Activated T-cell treated with anti-CD3 and anti-CD28 coated beads for 1 hour (primary cell): ENCODE results near the gene ONECUT3.
"Not testable (repeated sequence)": the region's sequence is repeated elsewhere in the genome, so short reads cannot be mapped to it uniquely, and the experiment has no call there.

Experiments used
- DNase-seq: peaks from one replicate; pipeline ENCODE4 v3.0.0-alpha.2; 2020; ENCODE audit warnings: low read depth

ONECUT3 gene

DNA sequence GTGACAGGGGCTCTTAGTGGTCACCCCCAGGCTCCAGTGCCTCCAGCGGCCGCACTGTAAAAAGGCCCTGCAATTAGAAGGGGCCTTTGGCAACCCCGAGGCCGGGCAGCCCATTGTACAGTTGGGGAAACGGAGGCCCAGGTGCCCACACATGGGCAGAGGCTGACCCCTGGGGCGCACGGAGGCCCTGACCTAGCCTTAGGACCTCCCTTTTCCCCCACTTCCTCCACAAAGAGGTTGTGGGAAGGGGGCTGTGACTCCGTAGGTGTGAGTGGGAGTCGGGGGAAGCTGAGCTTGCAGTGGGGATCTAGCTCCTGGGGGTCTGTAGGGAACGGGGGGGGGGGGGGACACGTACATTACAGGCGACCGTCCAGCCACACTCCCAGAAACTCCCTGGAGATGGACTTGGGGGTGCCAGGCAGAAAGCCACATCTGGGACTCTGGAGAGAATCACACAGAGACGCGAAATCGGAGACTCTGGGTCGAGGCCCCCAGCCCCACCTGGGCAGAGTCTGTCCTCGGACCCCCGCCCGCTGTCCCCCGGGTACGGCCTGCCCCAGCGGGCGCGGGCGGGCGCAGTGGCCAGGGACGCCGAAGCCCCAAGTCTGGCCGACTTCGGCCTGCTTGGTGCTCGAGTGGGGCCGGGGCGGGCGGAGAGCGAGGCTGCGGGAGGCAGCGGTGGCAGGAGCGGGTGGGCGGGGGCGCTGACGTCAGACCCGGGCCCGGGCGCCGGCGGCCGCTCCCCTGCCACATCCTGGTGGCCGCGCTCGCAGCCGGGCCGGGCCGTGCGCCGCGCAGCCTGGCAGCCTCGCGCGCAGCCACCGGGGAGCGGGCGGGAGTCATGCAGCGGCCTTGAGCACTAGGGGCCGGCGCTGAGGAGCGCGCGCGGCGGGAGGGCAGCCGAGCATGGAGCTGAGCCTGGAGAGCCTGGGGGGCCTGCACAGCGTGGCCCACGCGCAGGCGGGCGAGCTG lies at the start of gene ONECUT3:
TSS of gene ONECUT3 (plus strand) at position 750 of the 972 bp plus-strand sequence. CDS start at position 907, 157 bp downstream.
- no peak for DNase-seq

DNA sequence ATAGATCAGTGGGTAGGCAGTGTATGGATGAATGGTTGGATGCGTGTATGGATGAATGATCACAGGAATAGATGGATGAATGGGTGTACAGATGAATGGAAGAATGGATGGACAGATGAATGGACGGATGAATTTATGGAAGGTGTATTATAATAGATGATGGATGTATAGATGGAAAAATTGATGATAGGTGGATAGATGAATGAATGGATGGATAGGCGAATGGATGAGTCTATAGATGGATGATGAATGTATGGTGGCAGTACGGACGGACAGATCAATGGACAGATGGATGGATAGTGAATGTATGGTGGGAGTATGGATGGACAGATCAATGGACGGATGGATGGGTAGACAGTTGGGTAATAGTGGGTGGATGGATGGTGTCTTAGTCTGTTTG lies 49.0 kb upstream of the ONECUT3 start:
- DNase-seq, result no peak

DNA sequence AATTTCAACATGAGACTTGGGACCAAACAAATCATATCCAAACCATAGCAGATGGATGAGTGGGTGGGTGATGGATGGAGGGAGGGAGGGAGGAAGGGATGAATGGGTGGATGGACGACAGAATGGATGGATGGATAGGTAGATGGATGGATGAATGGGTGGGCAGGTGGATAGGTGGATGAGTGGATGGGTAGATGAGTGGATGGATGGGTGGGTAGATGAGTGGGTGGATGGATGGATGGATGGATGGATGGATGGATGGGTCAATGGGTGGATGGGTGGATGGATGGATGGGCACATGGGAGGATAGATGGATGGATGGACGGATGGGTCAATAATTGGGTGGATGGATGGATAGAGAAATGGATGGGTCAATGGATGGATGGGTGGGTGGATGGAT lies 47.9 kb upstream of the ONECUT3 start:
- DNase-seq, result no peak

DNA sequence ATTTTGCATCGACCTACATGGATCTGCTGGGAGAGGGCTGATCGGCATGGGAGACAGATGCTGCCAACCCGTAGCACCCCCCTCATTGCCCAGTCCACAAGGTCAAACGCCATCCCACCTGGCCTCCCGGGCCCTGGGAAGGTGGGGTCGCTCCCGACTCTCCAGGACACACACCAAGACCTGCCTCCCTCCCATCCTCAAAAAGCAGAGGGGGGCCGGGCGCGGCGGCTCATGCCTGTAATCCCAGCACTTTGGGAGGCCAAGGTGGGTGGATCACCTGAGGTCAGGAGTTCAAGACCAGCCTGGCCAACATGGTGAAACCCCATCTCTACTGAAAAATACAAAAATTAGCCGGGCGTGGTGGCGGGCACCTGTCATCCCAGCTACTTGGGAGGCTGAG lies 46.7 kb upstream of the ONECUT3 start:
- DNase-seq, result not testable (repeated sequence)

DNA sequence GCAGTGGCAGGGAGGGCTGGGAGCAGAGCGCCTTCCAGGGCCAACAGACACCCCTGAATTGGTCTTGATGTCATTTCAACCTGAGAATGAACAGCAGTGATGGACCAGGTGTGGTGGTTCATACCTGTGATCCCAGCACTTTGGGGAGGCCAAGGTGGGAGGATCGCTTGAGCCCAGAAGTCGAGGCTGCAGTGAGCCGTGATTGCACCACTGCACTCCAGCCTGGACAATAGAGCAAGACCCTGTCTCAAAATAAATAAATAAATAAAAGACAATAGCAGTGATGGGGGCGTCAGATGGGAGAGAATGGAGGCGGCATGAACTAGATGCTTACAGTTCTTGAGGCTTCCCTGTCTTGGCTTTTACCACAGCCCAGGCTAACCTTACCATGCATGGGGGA lies 46.1 kb upstream of the ONECUT3 start:
- DNase-seq, result no peak

DNA sequence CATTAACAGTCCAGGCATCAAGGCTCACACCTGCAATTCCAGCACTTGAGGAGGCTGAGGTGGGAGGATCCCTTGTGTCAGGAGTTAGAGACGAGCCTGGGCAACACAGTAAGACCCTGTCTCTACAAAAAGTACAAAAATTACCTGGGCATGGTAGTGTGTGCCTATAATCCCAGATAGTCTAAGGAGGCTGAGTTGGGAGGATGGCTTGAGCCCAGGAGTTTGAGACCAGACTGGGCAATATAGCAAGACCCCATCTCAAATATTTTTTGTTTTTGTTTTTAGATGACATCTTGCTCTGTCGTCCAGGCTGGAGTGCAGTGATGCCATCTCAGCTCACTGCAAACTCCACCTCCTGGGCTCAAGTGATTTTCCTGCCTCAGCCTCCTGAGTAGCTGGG lies 40.1 kb upstream of the ONECUT3 start:
- no peak for DNase-seq

DNA sequence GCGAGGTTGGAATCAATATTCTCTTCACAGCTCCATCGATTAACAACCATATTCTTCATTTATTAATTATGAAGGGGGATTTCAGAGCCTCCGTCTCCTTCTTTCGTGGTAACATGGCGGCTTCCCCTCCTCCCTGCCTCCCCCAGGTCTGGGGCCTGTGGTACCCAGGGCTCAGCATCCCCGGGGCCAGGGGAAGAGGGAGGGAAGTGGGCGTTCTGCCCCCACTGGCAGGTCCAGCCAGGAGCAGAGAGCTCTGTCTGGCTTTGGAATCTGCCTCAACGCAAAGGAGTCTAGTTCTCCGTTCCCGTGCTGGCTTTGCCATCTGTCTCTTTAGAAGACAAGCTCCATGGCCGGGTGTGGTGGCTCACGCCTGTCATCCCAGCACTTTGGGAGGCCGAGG lies 37.8 kb upstream of the ONECUT3 start:
- DNase-seq, result no peak

DNA sequence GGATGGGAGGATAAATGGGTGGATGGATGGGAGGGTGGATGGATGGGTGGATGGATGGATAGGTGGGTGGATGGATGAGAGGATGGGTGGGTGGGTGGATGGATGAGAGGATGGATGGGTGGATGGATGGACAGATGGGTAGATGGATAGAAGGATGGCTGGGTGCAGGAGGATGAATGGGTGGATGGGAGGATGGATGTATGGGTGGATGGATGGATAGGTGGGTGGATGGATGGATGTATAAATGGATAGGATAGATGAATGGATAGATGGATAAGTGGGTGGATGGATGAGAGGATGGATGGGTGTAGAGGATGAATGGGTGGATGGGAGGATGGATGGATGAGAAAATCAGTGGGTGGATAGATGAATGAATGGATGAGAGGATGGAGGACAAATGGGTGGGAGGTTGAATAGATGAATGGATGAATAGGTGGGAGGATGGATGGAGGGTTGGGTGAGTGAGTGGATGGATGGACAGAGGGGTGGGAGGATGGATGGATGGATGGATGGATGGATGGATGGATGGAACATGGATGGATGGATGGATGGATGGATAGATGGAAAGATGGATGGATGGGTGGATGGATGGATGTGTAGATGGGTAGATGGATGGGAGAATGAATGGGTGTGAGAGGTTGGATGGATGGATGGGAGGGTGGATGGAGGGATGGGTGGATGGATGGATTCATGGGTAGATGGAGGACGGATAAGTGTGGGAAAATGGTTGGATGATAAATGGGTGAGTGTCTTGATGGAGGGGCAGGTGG lies 35.9 kb upstream of the ONECUT3 start:
- DNase-seq, result no peak

DNA sequence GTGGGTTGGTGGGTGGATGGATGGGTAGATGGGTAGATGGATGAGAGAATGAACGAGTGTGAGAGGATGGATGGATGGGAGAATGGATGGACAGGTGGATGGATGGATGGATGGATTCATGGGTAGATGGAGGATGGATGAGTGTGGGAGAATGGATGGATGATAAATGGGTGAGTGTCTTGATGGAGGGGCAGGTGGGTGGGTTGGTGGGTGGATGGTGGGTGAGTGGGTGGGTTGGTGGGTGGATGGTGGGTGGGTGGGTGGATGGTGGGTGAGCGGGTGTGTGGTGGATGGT lies 35.4 kb upstream of the ONECUT3 start:
- DNase-seq, result no peak

DNA sequence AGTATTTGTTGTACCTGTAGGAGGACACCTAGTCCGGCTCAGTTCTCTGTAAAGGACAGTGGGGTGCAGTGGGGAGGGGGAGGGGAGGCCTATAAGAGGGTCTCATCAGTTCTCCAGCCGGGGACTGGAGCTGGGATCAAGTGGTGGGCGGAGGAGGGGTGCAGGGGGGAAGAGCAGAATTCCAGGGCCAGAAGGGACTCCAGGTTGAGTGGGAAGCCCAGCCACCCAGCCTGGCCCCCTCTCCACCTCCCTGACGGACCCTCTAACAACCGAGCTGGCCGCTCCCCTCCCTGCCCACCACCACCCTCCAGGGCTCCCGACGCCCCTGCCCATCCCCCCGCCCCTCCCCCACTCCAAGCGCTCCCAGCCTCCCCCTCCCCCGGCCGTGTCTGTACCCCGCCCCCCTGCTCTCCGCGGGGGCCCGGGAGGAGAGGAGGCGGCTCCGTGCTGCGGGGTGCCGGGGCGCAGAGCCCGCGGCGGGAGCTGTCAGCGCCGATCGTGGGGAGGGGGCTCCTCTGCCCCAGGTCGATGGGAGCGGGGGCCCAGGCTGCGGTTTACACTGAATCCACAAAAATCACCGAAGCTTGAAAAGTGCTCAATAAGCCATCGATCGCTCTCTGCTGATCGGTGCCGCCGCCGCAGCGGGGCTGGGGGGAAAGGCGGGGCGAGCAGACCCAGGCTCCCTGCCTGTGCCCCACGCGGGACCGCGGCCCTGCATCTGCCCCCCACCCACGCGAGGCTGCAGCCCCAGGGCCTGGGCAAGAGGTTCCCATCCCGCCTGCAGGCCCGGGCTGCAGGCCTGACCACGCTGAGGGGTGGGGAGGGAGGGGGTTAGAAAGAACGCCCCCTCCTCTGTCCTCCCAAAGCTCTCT lies 34.6 kb upstream of the ONECUT3 start:
- no peak for DNase-seq

DNA sequence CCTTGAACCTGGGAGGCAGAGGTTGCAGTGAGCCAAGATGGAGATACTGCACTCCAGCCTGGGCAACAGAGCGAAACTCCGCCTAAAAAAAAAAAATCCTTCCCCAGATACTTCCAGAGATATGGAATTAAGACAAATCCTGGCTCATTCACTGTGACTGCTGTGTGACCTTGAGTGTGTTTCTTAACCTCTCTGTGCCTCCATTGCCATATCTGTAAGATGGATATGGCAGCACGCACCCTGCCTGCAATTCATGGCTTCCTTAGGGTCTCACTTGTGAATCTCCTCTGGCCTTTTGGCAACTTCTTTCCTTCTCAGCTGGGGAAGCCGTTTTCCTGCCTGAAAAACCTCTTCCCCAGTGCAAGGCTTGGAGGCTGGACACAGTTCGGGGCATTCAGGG lies 33.8 kb upstream of the ONECUT3 start:
- no peak for DNase-seq

DNA sequence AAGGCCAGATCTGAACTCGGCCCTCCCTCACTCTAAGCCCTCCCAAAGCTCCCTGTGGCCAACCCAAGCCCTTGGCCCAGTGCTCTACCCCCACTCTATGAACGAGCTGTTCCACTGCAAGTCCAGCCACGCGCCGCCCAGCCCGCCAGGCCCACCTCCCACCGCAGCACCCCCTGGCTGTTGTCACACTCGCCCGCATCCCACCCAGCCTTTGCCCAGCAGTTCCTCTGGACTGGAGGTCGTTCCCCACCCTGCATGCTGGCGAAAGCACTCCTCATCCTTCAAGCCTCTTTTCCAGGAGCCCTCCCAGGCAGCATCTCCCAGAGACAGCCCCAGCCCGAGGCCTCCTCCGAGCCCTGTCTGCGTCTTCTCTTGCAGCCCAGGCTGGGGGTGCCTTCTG lies 33.1 kb upstream of the ONECUT3 start:
- DNase-seq, result no peak

DNA sequence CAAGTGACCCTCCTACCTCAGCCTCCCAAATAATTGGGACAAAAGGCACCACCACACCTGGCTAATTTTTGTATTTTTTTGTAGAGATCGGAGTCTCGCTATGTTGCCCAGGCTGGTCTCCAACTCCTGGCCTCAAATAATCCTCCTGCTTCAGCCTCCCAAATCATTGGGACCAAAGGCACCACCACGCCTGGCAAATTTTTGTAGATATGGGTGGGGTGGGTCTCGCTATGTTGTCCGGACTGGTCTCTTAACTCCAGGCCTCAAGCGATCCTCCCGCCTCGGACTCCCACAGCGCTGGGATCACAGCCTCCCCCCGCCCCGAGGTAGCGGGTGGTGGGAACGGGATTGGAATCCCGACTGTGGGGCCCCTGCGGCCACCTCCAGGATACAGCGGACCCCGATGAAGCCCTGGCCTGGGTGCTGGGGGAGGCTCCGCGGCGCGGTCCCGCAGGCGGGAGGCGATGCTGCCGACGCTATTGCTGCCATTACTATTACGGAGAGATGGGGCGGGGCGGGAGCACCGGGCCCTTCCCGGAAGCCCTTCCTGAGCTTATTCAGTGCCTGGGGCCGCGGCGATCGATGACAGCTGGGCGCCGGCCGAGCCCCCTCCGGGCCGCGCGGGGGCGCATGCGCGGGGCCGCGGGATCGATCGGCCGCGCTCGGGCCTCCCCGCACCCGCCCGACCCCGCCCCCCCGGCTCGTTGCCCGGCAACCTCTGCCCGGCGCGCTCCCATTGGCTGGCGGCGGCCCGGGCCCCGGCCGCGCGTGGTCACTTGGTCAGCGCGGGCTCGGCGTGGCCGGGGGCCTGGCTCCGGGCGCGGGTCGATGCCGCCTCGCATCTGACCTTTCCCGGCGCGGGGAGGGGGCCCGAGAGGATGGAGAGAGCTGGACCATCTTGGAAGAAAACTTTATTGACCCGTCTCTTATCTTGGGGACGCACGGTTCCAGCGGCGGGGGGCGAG lies 27.9 kb upstream of the ONECUT3 start:
- DNase-seq, result no peak

DNA sequence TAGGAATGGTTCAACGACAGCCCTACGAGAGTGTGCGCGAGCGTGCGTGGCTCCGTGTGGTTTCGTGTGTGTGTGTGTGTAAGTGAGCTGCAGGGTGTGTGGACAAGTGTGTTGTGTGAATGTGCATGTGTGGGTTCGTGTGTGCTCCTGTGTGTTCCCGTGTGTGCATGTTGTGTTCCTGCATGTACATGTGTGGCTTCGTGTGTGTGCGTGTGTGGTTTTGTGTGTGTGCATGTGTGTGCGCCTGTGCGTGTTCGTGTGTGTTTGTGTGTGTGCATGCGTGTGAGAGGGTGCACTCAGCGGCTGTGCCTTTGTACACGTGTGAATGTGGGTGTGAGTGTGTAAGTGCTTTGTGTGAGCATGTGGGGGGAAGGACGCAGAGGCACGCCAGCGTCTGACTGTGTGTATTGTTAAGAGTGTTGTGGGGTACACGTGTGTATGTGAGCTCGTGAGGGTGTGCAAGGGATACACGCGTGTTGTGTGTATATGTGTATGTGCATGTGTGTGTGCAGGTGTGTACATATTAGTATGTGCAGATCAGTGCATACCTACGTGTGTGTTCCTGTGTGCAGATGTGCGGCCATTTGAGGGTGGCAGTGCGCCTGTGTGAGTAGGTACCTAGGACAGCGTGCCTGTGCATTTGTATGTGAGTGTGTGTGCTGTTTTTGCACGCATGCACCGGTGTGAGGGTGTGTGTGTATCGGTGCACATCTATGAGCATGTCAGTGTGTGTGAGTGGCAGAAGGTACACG lies 24.3 kb upstream of the ONECUT3 start:
- DNase-seq, result no peak

DNA sequence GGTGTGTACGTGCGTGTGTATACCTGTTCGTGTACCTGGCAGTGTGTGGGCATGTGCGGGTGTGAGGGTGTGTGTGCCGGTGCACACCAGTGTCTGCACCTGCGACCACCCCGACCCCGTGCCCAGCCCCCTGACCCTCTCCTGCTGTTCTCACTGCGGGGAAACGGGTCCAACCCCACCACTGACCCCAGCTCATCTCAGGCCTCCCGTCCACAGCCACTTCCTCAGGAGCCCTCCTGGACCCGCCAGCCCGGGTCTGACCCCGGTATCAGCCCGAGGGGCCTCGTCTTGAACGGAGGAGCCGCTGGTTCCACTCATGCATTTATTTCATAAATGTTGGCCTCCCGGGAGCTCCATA lies 23.8 kb upstream of the ONECUT3 start:
- no peak for DNase-seq

DNA sequence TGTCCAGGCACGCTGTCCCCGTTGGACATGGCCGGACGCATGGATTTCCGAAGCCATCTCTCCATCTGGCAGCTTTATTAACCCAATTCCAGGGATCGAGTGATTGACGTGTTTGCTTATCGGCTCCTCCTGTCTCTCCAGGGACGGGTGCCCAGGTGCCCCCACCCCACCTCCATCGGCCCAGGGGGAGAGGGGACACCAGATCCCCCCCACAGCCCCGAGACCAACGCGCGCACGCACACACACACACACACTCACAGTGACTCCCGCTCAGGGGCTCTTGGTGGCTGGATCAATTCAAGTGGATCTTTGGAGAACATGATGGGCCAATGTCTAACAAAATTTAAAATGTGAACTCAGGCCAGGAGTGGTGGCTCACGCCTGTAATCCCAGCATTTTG lies 23.1 kb upstream of the ONECUT3 start:
- no peak for DNase-seq

DNA sequence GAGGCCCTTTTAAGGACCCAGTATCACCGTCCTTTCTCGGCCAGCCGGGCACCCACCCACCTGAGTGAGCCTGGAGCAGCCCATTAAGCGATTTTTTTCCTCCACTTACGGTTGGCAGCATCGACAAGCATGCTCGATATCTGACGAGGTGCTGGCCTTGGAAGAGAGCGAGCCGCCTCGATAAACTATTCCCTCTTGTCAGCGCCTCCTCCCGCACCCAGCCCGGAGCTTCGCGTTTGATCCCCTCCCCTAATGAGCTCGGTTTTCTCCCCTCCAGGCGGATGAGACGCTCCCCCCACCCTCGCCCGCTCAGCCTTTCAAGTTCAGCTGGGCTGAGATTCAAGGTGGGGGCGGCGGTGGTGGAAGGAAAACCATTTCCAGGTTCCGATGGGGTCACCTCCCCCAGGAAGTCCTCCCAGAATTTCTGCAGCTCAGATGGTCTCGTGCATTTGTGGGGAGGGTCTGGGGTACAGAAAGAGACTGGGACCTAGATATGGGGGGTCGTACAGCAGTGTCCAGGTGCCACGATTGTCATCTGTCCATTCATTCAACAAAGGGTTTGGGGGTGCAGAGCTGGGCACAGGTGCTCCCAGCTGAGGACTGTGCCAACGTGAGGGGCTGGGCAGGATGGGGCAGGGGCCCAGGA lies 18.9 kb upstream of the ONECUT3 start:
- DNase-seq, result no peak

DNA sequence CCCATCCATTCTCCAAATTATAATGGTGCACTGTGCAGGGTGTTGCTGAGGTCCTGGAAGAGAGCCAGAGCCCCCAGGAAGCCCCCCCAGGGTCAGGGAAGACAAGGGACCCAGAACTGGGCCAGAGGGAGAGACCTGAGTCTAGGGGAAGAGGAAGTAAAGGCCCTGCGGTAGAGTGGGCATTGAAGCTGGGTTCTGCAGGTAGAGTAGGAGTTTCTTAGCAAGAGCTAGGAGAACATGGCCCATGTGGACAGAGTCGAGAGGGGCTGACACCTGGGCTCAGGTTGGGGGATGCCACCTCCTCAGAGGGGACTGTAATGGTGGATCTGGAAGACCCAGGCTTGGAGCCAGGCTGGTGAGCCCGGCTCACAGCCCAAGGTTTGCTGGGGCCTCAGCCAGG lies 17.0 kb upstream of the ONECUT3 start:
- no peak for DNase-seq

DNA sequence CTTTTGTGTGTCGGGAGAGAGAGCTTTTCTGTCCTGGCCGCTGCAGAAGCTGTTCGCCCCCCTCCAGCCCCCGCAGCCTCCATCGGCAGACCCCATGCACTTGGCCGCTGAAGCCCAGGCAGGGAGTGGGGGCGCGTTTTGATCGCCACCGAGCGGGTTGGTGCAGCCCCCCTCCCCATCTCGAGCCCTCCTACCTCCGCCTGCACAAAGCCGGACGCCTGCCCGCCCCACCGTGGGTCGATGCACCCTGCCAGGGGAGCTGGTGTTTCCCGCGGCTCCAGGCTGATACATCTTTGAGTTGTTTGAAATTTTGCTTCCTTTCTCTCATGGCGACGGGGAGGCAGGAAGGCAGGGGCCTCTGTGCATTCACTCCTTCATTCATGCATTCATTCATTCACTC lies 16.4 kb upstream of the ONECUT3 start:
- DNase-seq, result no peak
